Type B pancreatic cell (in vitro differentiated cells): Measurements from ENCODE around the gene TSC2. TPM values are rescaled to one million over a fixed set of nuclear protein-coding genes. Genes with fewer than 3 reads are reported as not detected.
A peak's percentile ranks its signal among the peaks of the same experiment; 100 is the strongest.

Source experiments
- DNase-seq: peaks from one replicate; pipeline ENCODE4 v3.0.0; 2021; ENCODE audit warnings: mixed read lengths; ENCODE audit not compliant: unreplicated experiment; ENCODE audit errors: extremely low spot score
- H3K27ac Mint-ChIP-seq: 2 replicates; pipeline ENCODE4 v1.8.0; 2021; ENCODE audit warnings: mild to moderate bottlenecking, mixed read lengths
- H3K27me3 Mint-ChIP-seq: 2 replicates; pipeline ENCODE4 v1.8.0; 2021; ENCODE audit warnings: mixed read lengths
- H3K36me3 Mint-ChIP-seq: 2 replicates; pipeline ENCODE4 v1.8.0; 2021; ENCODE audit warnings: mixed read lengths
- H3K4me1 Mint-ChIP-seq: one replicate; pipeline ENCODE4 v1.8.0; 2021; ENCODE audit warnings: mixed read lengths; ENCODE audit not compliant: unreplicated experiment
- H3K4me3 Mint-ChIP-seq: 2 replicates; pipeline ENCODE4 v1.8.0; 2021; ENCODE audit warnings: mild to moderate bottlenecking, mixed read lengths
- H3K9me3 Mint-ChIP-seq: 2 replicates; pipeline ENCODE4 v1.8.0; 2021; ENCODE audit warnings: mixed read lengths
- CTCF ChIP-seq: fragments of 200-600 bp; sonication (generic); conservative IDR thresholded peaks from 2 replicates; pipeline ENCODE4 v1.5.0; 2021; ENCODE audit warnings: antibody characterized with exemption, mild to moderate bottlenecking
- total RNA-seq: library from RNA; stranded (reverse); gene quantifications from 2 replicates; pipeline ENCODE4 v1.2.1, GENCODE V29; 2021; ENCODE audit warnings: low replicate concordance

TSC2 gene
- total RNA-seq, 1 donor from 2014 or later: 208 TPM

- Mint-ChIP-seq H3K9me3 (no peaks in the 10 kb centered on the region), H3K4me3 (peak overlapping the region; percentile 93), H3K36me3 (peaks cover 3% of the 10 kb centered on the region), H3K27ac (peak overlapping the region; percentile 79), H3K27me3 (no peaks in the 10 kb centered on the region), H3K4me1 (peaks cover 15% of the 10 kb centered on the region)
- no peak for DNase-seq
- no peak for TF ChIP-seq CTCF
Measured at GRCh38 chr16:2046893-2047329, 874 bp upstream of the TSC2 start.

GRCh38 chr16:2048116-2048543, 345 bp downstream of the TSC2 start:
- Mint-ChIP-seq H3K27me3 (no peaks in the 10 kb centered on the region), H3K9me3 (no peaks in the 10 kb centered on the region), H3K4me1 (peaks cover 12% of the 10 kb centered on the region), H3K4me3 (peak overlapping the region; percentile 91), H3K27ac (peak overlapping the region; percentile 65), H3K36me3 (peaks cover 3% of the 10 kb centered on the region)
- no peak for DNase-seq
- TF ChIP-seq CTCF: no peak

- Mint-ChIP-seq H3K27me3 (no peaks in the 10 kb centered on the region), H3K36me3 (no peaks in the 10 kb centered on the region), H3K4me3 (no peak overlapping the region), H3K27ac (no peak overlapping the region), H3K9me3 (no peaks in the 10 kb centered on the region), H3K4me1 (peaks cover 5% of the 10 kb centered on the region)
- DNase-seq: no peak
- TF ChIP-seq CTCF: no peak
Measured at GRCh38 chr16:2053211-2053610, 5.4 kb downstream of the TSC2 start.

GRCh38 chr16:2053897-2054296, 6.1 kb downstream of the TSC2 start:
- Mint-ChIP-seq H3K27me3 (no peaks in the 10 kb centered on the region), H3K4me3 (no peak overlapping the region), H3K27ac (no peak overlapping the region), H3K36me3 (no peaks in the 10 kb centered on the region), H3K9me3 (no peaks in the 10 kb centered on the region), H3K4me1 (no peaks in the 10 kb centered on the region)
- DNase-seq: no peak
- TF ChIP-seq CTCF: no peak

GRCh38 chr16:2054543-2055245, 6.9 kb downstream of the TSC2 start:
- no peak overlapping the region for H3K27ac Mint-ChIP-seq
- H3K4me1 Mint-ChIP-seq: no peaks in the 10 kb centered on the region
- no peak overlapping the region for H3K4me3 Mint-ChIP-seq
- no peak for DNase-seq
- no peaks in the 10 kb centered on the region for H3K36me3 Mint-ChIP-seq
- no peaks in the 10 kb centered on the region for H3K27me3 Mint-ChIP-seq
- no peaks in the 10 kb centered on the region for H3K9me3 Mint-ChIP-seq
- no peak for TF ChIP-seq CTCF
